ENCODE data around the gene DNAH8. TPM values are rescaled to one million over a fixed set of nuclear protein-coding genes. Genes with fewer than 3 reads are reported as not detected.
"Not testable (repeated sequence)": the region's sequence is repeated elsewhere in the genome, so short reads cannot be mapped to it uniquely, and the experiment has no call there.

Gene DNAH8
- total and polyA plus RNA-seq, 11 donors: 0.02 to 0.50 (median 0.02) TPM; not detected in 8

- H3K27me3 ChIP-seq: no peaks in the 10 kb centered on the region
- DNase-seq (no peak), ATAC-seq (no peak)
- no peaks in the 10 kb centered on the region for H3K4me1 ChIP-seq
- H3K4me3 ChIP-seq: no peak overlapping the region
- WGBS, 4 donors: 75 to 89% (median 84%) methylated on average over 3 of the region's 3 CpGs
- H3K9me3 ChIP-seq: no peaks in the 10 kb centered on the region
- intact Hi-C loops (cut with DNase I): no loop called here
- TF ChIP-seq POLR2A (IDR thresholded peaks at IDR 0.05) (no peak), CTCF (IDR thresholded peaks at IDR 0.05) (no peak)
- no peak overlapping the region for H3K27ac ChIP-seq
- H3K36me3 ChIP-seq: no peaks in the 10 kb centered on the region
Measured at GRCh38 chr6:38910207-38910606, 195.1 kb downstream of the DNAH8 start.

- intact Hi-C loops (cut with DNase I): no loop called here
- no peaks in the 10 kb centered on the region for H3K9me3 ChIP-seq
- no peaks in the 10 kb centered on the region for H3K4me1 ChIP-seq
- no peak overlapping the region for H3K4me3 ChIP-seq
- H3K36me3 ChIP-seq: no peaks in the 10 kb centered on the region
- ATAC-seq: no peak
- no peak overlapping the region for H3K27ac ChIP-seq
- DNase-seq: no peak
- no peak for TF ChIP-seq POLR2A (IDR thresholded peaks at IDR 0.05)
- WGBS, 4 donors: 85 to 95% (median 91%) methylated on average over 2 of the region's 2 CpGs
- peaks cover 0 to 2% (median 0%) of the 10 kb centered on the region in 9 donors for H3K27me3 ChIP-seq
Measured at GRCh38 chr6:38912378-38912777, 197.3 kb downstream of the DNAH8 start.

DNA sequence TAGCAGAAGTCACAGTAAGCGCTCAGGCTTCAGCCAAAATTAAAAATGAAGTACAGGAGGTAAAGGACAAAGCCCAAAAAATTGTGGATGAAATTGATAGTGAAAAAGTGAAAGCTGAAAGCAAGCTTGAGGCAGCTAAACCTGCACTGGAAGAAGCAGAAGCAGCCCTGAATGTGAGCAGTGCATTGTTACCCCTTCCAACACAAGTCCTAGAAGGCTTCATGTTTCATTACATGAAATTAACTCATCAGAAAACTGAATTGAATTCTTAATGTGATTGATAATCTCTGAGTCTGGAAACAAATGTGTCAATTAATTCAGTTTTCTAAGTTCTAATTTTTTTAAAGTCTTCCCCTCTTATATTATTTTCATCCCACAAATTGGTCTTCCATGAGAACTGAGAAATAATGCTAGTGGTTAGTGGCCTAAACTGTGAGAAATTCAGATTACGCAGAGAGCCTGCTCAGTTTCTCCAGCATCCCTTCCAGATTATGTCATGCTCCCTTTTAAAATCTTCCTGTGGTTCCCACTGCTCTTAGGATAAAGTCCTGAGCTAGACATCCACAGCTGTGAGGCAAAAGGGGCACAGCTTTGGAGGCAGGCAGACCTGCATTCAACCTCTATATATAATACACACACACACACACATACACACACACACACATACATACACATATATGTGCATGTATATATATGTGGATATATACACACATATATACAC lies 200.3 kb downstream of the DNAH8 start:
- ATAC-seq: no peak
- DNase-seq: no peak
- WGBS, 4 donors: 85 to 89% (median 88%) methylated on average over 2 of the region's 2 CpGs

GRCh38 chr6:38921540-38921939 lies 206.4 kb downstream of the DNAH8 start:
- ATAC-seq; H3K36me3 ChIP-seq; H3K4me3 ChIP-seq; intact Hi-C loops (cut with DNase I); DNase-seq; H3K9me3 ChIP-seq; H3K27me3 ChIP-seq; H3K4me1 ChIP-seq; H3K27ac ChIP-seq: not testable (repeated sequence)
- WGBS, 4 donors: 70 to 82% (median 71%) methylated on average over 8 of the region's 8 CpGs

More for the DNA sequence above, 200.3 kb downstream of the DNAH8 start:
- Histone ChIP-seq H3K4me1 (no peaks in the 10 kb centered on the region), H3K27me3 (peaks cover 0 to 6% (median 0%) of the 10 kb centered on the region in 9 donors), H3K4me3 (no peak overlapping the region), H3K9me3 (no peaks in the 10 kb centered on the region), H3K27ac (no peak overlapping the region), H3K36me3 (no peaks in the 10 kb centered on the region)
- intact Hi-C loops (cut with DNase I): no loop called here
- no peak for TF ChIP-seq CTCF (IDR thresholded peaks at IDR 0.05)
- TF ChIP-seq POLR2A (IDR thresholded peaks at IDR 0.05): no peak

DNA sequence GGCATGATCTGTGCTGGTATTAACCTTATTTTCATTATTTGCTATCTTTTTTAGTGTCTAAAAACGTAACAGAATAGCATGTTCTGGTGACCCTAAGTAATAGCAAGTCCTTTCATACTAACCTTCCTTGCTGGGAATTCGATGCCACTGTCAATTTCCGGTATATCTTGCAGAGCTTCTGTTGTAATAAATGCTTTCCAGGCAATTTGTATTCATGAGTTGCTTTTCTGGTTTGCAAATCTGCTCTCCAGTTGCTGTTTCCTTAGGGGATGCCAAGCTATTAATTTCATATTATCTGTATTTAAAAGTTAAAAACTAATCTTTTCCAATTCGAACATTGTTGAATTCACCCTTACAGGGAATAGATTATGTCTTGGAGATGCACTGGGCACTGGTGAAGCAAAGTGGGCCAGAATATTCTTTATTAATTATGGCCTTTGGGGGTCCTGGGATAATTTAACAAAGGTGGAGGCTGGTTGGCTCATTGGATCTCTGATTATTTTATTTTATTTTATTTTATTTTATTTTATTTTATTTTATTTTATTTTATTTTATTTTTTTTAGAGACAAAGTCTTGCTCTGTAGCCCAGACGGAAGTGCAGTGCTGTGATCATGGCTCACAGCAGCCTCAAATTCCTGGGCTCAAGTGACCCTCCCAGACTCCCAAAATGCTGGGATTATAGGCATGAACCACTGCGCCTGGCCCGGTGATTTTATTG lies 209.8 kb downstream of the DNAH8 start:
- Histone ChIP-seq H3K27ac (no peak overlapping the region), H3K36me3 (no peaks in the 10 kb centered on the region), H3K9me3 (no peaks in the 10 kb centered on the region), H3K27me3 (peaks cover 0 to 25% (median 6%) of the 10 kb centered on the region in 9 donors), H3K4me3 (no peak overlapping the region), H3K4me1 (no peaks in the 10 kb centered on the region)
- no peak for TF ChIP-seq POLR2A (IDR thresholded peaks at IDR 0.05)
- TF ChIP-seq CTCF (IDR thresholded peaks at IDR 0.05): no peak
- DNase-seq (no peak), ATAC-seq (no peak)
- intact Hi-C loops (cut with DNase I): no loop called here
- 80 to 85% (median 84%) methylated on average over 7 of the region's 7 CpGs for WGBS, 4 donors
